ENCODE measurements around the gene DIRAS3.

- TF ChIP-seq EZH2 (IDR thresholded peaks at IDR 0.05) = no peak
- no peak for TF ChIP-seq POLR2AphosphoS5 (IDR thresholded peaks at IDR 0.05; ENCODE audit: borderline replicate concordance, low read depth, low read length)
Observed at GRCh38 chr1:68081775-68082283, 31.4 kb upstream of the DIRAS3 start.

Data from SK-N-MC (cell line).